Osteoblast (primary cell): ENCODE measurements around the gene MTHFD2L. TPM values are rescaled to one million over a fixed set of nuclear protein-coding genes. Genes with fewer than 3 reads are reported as not detected.
A peak's percentile ranks its signal among the peaks of the same experiment; 100 is the strongest.

Source experiments
- DNase-seq: peaks from one replicate; pipeline ENCODE4 v3.0.0; 2011; ENCODE audit warnings: low spot score, mixed read lengths; ENCODE audit not compliant: insufficient read length; ENCODE audit errors: missing footprints
- H2AFZ ChIP-seq: 2 replicates; pipeline ENCODE4 v1.6.0; 2011; ENCODE audit warnings: mild to moderate bottlenecking, low read length
- H3K27ac ChIP-seq: 2 replicates; pipeline ENCODE4 v1.5.1; 2011; ENCODE audit warnings: mild to moderate bottlenecking, low read depth, low read length, moderate library complexity
- H3K27me3 ChIP-seq: 2 replicates; pipeline ENCODE4 v1.6.0; 2012; ENCODE audit warnings: mild to moderate bottlenecking, control low read depth, inconsistent platforms, low read length, moderate library complexity; ENCODE audit not compliant: insufficient read depth
- H3K36me3 ChIP-seq: 2 replicates; pipeline ENCODE4 v1.5.1; 2011; ENCODE audit warnings: mild to moderate bottlenecking, low read length, control low read depth, moderate library complexity; ENCODE audit not compliant: insufficient read depth
- H3K4me1 ChIP-seq: 2 replicates; pipeline ENCODE4 v1.5.1; 2011; ENCODE audit warnings: mild to moderate bottlenecking, low read length, control low read depth, moderate library complexity; ENCODE audit not compliant: insufficient read depth
- H3K4me2 ChIP-seq: 2 replicates; pipeline ENCODE4 v1.6.0; 2011; ENCODE audit warnings: mild to moderate bottlenecking, low read length; ENCODE audit not compliant: insufficient read depth
- H3K4me3 ChIP-seq: fragments of 200-600 bp; sonication (generic); 3 replicates; pipeline ENCODE4 v1.5.1; 2012; ENCODE audit warnings: mild to moderate bottlenecking, low read length, inconsistent platforms; ENCODE audit not compliant: insufficient read depth
- H3K79me2 ChIP-seq: 2 replicates; pipeline ENCODE4 v1.6.0; 2012; ENCODE audit warnings: mild to moderate bottlenecking, low read length, control low read depth, inconsistent platforms; ENCODE audit not compliant: insufficient read depth
- H3K9me3 ChIP-seq: 2 replicates; pipeline ENCODE4 v1.5.1; 2011; ENCODE audit warnings: low read depth, low read length, control low read depth
- H4K20me1 ChIP-seq: 2 replicates; pipeline ENCODE4 v1.6.0; 2012; ENCODE audit warnings: mild to moderate bottlenecking, low read length, control low read depth; ENCODE audit not compliant: insufficient read depth
- CTCF ChIP-seq: IDR thresholded peaks from 2 replicates; pipeline ENCODE4 v1.5.1; 2011; ENCODE audit warnings: mild to moderate bottlenecking, low read depth, low read length, moderate library complexity; ENCODE audit errors: extremely low read depth
- total RNA-seq: library from RNA; depleted of rRNA; stranded (reverse); fragments of >200 nt; gene quantifications from 2 replicates; pipeline ENCODE4 v1.2.3, GENCODE V29; 2012

MTHFD2L gene
- total RNA-seq, 1 donor: 13.0 TPM

DNA sequence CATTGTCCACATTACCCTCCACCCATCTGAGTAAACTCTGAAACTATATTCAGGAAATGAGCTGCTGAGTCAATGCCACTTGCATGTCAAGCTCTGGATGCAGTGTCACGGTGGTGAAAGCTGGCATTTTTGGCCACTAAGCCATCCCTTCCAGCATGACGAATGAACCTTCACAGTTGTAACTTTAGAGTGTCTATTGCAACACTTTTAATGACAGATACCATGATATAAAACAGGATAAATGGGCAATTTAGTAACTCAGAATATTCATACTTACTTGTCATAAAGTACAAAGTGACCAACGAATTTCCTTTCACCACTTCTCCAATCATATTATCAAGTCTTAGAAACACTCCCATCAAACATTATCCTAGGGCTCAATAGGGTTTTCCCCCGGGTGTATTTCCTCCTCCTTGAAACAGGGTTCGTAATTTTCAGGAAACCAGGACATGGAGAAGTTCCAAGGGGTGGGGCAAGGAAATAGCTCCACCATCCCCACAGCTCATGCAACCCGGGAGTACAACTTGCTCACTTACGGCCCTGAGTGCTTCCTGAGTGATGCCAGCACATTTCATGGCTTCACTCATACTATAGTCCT, 73.1 kb downstream of the MTHFD2L start:
- Histone ChIP-seq H3K27ac (peak overlapping the region; percentile 92), H3K9me3 (no peaks in the 10 kb centered on the region), H3K4me3 (peak overlapping the region; percentile 36), H4K20me1 (no peaks in the 10 kb centered on the region), H3K4me1 (peaks cover 38% of the 10 kb centered on the region), H3K36me3 (no peaks in the 10 kb centered on the region), H3K79me2 (no peaks in the 10 kb centered on the region), H2AFZ (peak overlapping the region; percentile 50), H3K4me2 (peak overlapping the region; percentile 70), H3K27me3 (no peaks in the 10 kb centered on the region)
- peak; percentile 25 for DNase-seq
- no peak for TF ChIP-seq CTCF

GRCh38 chr4:74235135-74235534, 77.2 kb downstream of the MTHFD2L start:
- Histone ChIP-seq H3K4me1 (peaks cover 21% of the 10 kb centered on the region), H3K4me2 (no peak overlapping the region), H3K79me2 (no peaks in the 10 kb centered on the region), H3K27ac (no peak overlapping the region), H3K36me3 (no peaks in the 10 kb centered on the region), H2AFZ (no peak overlapping the region), H3K4me3 (no peak overlapping the region), H3K27me3 (no peaks in the 10 kb centered on the region), H3K9me3 (no peaks in the 10 kb centered on the region), H4K20me1 (no peaks in the 10 kb centered on the region)
- DNase-seq: no peak
- TF ChIP-seq CTCF: no peak

- DNase-seq: no peak
- Histone ChIP-seq H3K4me1 (no peaks in the 10 kb centered on the region), H4K20me1 (no peaks in the 10 kb centered on the region), H3K79me2 (no peaks in the 10 kb centered on the region), H3K27me3 (no peaks in the 10 kb centered on the region), H3K4me2 (no peak overlapping the region), H2AFZ (no peak overlapping the region), H3K4me3 (no peak overlapping the region), H3K36me3 (no peaks in the 10 kb centered on the region), H3K9me3 (no peaks in the 10 kb centered on the region), H3K27ac (no peak overlapping the region)
- no peak for TF ChIP-seq CTCF
These were observed 79.6 kb downstream of the MTHFD2L start for GRCh38 chr4:74237425-74237966.

- H3K4me3 ChIP-seq: no peak overlapping the region
- H4K20me1 ChIP-seq: no peaks in the 10 kb centered on the region
- no peaks in the 10 kb centered on the region for H3K79me2 ChIP-seq
- no peak overlapping the region for H2AFZ ChIP-seq
- no peaks in the 10 kb centered on the region for H3K9me3 ChIP-seq
- H3K27ac ChIP-seq: no peak overlapping the region
- TF ChIP-seq CTCF: no peak
- no peak for DNase-seq
- H3K4me2 ChIP-seq: no peak overlapping the region
- no peaks in the 10 kb centered on the region for H3K4me1 ChIP-seq
- H3K36me3 ChIP-seq: no peaks in the 10 kb centered on the region
- H3K27me3 ChIP-seq: no peaks in the 10 kb centered on the region
These were observed 86.1 kb downstream of the MTHFD2L start for GRCh38 chr4:74244049-74244448.
